Measurements from ENCODE around the gene ATP6V1C2.

DNA sequence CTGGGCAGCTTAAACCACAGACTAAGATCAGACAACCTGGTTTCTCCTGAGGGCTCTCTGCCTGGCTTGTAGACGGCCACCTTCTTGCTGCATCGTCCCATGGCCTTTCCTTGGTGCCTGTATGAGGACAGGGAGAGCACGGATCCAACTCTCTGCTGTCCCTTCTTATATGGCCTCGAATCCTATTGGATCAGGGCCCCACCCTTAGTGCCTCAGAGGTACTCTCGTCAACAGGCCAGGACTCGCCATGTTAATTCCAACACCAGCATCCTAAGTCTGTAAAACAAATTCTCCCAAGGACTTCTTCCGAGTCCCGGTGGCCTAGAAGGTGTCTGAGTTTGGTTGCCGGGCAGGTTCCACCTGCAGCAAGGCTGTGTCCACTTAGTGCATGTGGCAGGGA is 40.2 kb downstream of the ATP6V1C2 start:
- no peak for TF ChIP-seq ZFP36 (IDR thresholded peaks at IDR 0.05; ENCODE audit: borderline replicate concordance, partially characterized antibody)
- TF ChIP-seq, protein P1, sequence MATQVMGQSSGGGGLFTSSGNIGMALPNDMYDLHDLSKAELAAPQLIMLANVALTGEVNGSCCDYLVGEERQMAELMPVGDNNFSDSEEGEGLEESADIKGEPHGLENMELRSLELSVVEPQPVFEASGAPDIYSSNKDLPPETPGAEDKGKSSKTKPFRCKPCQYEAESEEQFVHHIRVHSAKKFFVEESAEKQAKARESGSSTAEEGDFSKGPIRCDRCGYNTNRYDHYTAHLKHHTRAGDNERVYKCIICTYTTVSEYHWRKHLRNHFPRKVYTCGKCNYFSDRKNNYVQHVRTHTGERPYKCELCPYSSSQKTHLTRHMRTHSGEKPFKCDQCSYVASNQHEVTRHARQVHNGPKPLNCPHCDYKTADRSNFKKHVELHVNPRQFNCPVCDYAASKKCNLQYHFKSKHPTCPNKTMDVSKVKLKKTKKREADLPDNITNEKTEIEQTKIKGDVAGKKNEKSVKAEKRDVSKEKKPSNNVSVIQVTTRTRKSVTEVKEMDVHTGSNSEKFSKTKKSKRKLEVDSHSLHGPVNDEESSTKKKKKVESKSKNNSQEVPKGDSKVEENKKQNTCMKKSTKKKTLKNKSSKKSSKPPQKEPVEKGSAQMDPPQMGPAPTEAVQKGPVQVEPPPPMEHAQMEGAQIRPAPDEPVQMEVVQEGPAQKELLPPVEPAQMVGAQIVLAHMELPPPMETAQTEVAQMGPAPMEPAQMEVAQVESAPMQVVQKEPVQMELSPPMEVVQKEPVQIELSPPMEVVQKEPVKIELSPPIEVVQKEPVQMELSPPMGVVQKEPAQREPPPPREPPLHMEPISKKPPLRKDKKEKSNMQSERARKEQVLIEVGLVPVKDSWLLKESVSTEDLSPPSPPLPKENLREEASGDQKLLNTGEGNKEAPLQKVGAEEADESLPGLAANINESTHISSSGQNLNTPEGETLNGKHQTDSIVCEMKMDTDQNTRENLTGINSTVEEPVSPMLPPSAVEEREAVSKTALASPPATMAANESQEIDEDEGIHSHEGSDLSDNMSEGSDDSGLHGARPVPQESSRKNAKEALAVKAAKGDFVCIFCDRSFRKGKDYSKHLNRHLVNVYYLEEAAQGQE (IDR thresholded peaks at IDR 0.05) = no peak
- TF ChIP-seq, protein P2, sequence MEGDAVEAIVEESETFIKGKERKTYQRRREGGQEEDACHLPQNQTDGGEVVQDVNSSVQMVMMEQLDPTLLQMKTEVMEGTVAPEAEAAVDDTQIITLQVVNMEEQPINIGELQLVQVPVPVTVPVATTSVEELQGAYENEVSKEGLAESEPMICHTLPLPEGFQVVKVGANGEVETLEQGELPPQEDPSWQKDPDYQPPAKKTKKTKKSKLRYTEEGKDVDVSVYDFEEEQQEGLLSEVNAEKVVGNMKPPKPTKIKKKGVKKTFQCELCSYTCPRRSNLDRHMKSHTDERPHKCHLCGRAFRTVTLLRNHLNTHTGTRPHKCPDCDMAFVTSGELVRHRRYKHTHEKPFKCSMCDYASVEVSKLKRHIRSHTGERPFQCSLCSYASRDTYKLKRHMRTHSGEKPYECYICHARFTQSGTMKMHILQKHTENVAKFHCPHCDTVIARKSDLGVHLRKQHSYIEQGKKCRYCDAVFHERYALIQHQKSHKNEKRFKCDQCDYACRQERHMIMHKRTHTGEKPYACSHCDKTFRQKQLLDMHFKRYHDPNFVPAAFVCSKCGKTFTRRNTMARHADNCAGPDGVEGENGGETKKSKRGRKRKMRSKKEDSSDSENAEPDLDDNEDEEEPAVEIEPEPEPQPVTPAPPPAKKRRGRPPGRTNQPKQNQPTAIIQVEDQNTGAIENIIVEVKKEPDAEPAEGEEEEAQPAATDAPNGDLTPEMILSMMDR (IDR thresholded peaks at IDR 0.05) = no peak
- no peak for TF ChIP-seq CEBPB (IDR thresholded peaks at IDR 0.05)
- TF ChIP-seq MAZ (IDR thresholded peaks at IDR 0.05; ENCODE audit: borderline replicate concordance, low read depth, low read length) = no peak
- no peak for TF ChIP-seq MAFK (IDR thresholded peaks at IDR 0.05; ENCODE audit: partially characterized antibody)
- TF ChIP-seq SREBF2 (IDR thresholded peaks at IDR 0.05) = no peak
- no peak for TF ChIP-seq POLR2A (IDR thresholded peaks at IDR 0.05; ENCODE audit: low read length)
- TF ChIP-seq EP300 (IDR thresholded peaks at IDR 0.05) = no peak
- TF ChIP-seq JUN (IDR thresholded peaks at IDR 0.05) = no peak
- TF ChIP-seq, protein P3, sequence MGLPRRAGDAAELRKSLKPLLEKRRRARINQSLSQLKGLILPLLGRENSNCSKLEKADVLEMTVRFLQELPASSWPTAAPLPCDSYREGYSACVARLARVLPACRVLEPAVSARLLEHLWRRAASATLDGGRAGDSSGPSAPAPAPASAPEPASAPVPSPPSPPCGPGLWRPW (IDR thresholded peaks at IDR 0.05) = no peak
- TF ChIP-seq HDAC2 (IDR thresholded peaks at IDR 0.05) = no peak
